KBM-7 (cell line): ENCODE data around the gene FNDC1.
"Not testable (repeated sequence)": the region's sequence is repeated elsewhere in the genome, so short reads cannot be mapped to it uniquely, and the experiment has no call there.

Source experiments
- DNase-seq: peaks from one replicate; pipeline ENCODE4 v3.0.0-alpha.2; 2015
- in situ Hi-C: fragments of 300-500 bp; cut with MboI; formaldehyde crosslinking; loops from 2 replicates; pipeline ENCODE4 v1.14.3; 2020; ENCODE audit warnings: low sequenced_read_pairs, low pct_unique_long_range_greater_than_20kb, mixed read lengths

FNDC1 gene

DNA sequence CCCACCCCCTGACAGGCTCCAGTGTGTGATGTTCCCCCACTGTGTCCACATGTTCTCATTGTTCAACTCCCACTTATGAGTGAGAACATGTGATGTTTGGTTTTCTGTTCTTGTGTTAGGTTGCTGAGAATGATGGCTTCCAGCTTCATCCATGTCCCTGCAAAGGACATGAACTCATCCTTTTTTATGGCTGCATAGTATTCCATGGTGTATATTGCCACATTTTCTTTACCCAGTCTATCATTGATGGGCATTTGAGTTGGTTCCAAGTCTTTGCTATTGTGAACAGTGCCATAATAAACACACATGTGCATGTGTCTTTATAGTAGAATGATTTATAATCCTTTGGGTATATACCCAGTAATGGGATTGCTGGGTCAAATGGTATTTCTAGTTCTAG lies 115.5 kb downstream of the FNDC1 start:
- DNase-seq, in situ Hi-C loops: not testable (repeated sequence)

DNA sequence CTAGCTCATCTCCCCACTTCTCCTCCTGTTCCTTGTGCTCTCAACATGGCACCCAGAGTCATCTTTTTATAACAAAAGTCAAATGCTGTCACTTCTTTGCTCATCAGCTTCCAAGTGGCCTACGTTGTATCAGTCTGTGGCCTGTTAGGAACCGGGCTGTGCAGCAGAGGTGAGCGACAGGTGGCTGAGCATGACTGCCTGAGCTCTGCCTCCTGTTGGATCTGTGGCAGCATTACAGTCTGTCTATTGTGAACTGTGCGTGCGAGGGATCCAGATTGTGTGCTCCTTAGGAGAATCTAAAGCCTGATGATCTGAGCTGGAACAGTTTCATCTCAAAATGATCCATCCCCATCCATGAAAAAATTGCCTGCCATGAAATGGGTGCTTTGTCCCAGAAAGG lies 129.6 kb downstream of the FNDC1 start:
- no peak for DNase-seq
- in situ Hi-C loops = no loop called here

DNA sequence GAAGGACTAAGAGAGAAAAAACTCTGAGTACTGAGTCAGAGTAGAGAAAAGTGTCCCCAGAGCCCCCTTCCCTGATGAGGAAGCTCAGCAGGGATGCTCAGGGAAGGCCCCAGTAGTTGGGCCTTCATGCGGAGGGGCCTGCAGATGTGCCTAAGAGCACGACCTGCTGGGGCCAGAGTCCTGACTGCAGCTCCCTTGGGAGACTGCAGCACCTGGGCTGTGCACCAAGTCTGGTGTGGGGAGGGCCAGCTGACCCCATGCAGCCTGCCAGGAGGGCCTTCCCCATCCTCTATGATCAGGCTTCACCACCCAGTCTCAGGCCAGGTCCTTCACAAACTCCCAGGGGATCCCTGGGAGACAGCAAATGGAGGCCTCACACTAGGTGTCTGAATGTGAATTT lies 130.4 kb downstream of the FNDC1 start:
- in situ Hi-C loops = no loop called here
- no peak for DNase-seq

DNA sequence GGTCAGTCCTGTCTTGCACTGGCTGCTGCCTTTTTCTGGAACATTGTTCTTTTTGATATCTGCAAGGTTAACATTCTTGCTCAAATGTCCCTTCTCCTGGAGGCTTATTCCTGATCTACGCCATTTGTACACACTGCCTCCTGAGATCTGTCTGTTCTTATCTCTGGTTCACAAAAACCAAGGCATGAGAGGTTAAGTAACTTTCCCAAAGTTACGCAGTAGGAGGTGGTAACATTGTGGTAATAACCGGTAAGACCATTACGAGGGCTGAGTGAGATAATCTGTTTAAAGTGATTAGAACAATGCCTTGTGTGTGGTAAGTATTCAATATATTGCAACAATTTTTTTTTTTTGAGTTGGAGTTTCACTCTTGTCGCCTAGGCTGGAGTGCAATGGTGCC lies 132.1 kb downstream of the FNDC1 start:
- in situ Hi-C loops = no loop called here
- no peak for DNase-seq

DNA sequence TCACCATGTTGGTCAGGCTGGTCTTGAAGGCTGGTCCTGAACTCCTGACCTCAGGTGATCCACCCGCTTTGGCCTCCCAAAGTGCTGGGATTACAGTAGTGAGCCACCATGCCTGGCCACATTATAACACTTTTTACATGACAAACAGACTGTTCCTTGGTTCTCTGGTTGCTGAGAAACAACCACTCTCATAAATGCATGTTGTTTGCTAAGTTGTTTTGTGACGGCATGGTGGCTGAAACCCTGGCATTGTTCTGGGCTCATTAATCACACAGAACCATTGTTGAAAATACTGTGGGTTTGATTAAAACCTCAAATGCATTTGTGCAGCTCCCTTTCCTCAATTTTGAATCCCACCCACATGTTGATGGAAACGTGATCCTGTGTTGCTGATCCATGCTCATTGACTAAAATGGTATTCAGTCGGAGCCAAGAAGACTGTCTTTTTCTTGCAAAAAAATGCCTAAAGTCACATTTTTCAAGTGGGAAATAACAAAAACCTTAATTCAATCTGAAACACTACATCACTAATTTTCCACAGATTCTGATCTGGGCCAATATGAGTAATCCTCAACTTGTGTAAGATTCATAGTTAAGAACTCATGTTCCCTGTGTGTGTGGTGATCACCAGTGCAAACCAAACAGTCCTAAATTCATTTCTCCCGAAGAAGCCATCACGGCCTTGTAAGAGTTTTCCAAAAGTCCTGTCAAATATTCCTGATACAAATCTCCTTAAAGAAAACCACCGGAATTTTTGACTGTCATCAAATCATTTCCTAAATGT lies 132.8 kb downstream of the FNDC1 start:
- in situ Hi-C loops = no loop called here
- DNase-seq = no peak

DNA sequence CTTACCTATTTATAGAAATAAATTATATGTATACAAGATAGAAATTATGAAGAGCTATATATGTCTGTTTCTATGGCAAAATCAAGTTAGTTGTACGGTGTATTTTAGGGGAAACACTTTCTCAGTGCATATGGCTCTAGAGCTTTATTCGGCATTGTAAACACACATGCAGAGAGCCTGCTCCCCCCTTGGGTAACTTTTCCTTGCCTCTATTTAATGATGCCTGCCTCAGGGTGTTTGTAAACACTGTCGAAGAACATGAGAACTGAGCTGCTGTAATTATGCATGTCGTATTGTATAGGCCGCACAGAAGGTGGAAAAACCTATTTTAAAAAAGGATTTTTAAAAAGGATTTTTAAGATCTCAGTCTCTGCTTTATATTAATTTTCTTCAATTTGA lies 133.4 kb downstream of the FNDC1 start:
- in situ Hi-C loops = no loop called here
- no peak for DNase-seq

DNA sequence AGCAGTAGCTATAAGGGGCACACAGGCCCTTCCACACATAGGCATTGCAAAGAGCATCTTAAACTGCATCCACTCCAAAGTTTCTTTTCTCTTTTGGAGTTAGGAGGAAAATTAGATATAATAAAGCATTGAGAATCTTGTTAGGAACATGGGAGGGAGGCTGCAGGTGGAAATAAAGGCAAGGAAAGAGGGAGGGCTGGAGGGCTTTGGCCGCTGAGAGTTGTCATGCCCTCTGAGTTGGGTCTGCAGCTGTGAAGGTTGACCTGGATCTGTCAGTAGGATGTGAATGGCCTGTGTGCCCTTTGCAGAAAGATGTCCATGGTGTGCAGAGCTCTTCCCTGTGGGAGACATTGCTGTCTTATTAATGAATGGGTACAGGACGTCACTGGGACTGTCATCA lies 134.0 kb downstream of the FNDC1 start:
- in situ Hi-C loops = no loop called here
- DNase-seq = no peak

DNA sequence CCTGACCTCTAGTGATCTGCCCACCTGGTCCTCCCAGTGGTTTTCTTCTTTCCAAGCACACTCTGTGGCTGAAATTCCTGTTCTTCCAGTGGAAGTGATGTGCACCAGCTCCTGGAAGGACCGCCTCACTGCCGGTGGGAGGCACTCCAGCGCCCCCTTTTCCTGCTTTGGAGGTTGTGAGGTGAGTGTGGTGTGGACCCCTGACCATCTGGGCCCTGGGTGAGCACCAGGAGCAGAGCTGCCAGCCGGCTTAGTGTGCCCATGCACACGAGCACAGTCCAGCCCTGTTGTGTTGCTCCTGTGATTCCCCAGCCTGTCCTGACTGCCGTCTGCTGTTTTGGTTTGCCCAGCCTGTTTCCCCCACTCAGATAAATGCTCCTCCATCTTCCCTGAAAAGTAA lies 134.6 kb downstream of the FNDC1 start:
- no peak for DNase-seq
- in situ Hi-C loops = no loop called here

DNA sequence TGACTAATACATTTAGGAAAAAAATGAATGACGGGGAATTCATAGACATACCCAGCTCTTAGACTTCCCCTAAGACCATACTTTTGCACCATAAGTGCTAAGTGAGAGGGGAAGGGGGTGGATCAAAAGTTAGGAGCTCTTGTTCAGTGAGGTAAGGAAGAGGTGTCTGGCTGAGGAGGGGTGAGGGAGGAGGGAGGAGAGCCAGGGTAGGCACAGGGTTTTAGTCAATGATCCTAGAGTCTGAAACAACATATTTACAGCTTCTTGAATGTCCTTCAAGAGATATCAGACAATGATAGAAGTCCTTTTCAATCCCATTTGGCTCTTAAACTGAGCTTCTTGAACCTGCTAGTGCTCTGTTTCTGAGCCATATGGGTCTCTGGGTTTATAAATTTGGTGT lies 135.4 kb downstream of the FNDC1 start:
- no peak for DNase-seq
- in situ Hi-C loops = no loop called here

DNA sequence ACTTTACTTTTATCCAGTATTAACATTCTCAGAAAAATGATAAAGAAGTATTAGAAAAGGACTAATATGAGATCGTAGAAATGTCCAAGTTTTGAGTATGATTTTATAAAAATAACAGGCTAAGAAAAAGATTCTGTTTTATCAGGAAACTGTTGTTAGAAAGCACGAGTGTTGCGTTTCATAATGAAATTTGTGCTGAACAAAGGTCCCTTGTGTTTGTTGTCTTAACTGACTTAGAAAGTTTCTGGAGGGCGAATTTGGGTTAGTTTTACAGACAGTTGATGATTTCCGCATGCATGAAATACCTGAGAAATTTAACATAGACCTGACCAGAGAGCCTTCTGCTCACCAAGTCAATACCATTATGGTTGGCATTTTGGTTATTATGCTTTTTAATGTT lies 136.0 kb downstream of the FNDC1 start:
- in situ Hi-C loops = no loop called here
- DNase-seq = no peak

DNA sequence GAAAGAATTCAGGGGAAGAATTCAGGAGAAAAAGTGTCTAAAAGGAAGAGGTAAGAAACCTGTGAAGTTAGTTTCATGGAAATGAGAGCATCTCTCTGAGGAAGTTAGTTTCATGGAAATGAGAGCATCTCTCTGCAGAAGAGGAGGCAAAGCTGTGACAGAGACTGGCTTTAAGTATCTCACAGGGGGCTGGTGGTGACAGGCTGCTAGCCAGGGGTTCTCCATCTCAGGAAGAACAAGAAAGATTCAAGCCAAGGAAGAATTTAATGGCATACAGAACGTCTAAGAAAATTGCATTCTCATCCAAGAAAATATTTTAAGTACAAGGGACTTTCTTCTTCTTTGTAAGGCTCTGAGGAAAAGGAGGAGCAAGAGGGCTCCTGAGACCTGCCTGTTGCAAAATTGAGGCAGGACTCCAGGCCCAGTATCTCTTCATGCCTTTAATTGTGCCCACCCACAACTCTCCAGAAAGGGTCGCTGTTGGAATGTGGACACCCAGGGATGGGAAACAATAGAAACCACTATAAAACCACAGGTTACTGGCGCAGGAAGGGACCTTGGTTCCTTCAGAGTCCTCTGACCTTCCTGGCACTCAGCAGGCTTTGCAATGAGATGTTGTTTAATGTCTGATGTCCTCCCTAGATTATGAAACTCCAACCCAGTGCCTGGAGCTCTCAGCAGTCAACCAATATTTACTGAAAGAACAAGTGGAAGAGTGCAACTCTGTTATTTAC lies 136.8 kb downstream of the FNDC1 start:
- in situ Hi-C loops = no loop called here
- DNase-seq = no peak

DNA sequence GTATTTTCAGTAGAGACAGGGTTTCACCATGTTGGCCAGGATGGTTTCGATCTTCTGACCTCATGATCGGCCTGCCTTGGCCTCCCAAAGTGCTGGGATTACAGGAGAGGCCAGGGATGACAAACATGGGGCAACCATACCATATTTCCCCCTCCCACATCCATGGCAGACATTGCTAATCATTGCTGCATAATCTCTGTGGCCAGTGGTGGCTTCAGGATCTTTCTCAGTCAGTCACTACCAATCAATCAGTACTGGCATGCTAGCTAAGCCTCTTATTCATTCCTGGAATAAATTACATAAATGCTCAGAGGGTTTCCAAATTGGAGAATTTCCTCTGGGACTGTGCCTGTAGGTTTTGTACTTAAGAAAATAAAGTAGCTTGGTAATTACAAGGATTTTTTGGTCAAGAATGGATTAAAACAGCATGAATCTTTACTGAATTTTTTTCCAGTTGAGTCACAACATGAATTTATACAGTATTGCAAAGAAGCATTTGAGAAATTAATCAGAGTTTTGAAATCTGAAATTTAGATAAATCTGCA lies 138.1 kb downstream of the FNDC1 start:
- in situ Hi-C loops = no loop called here
- DNase-seq = no peak

DNA sequence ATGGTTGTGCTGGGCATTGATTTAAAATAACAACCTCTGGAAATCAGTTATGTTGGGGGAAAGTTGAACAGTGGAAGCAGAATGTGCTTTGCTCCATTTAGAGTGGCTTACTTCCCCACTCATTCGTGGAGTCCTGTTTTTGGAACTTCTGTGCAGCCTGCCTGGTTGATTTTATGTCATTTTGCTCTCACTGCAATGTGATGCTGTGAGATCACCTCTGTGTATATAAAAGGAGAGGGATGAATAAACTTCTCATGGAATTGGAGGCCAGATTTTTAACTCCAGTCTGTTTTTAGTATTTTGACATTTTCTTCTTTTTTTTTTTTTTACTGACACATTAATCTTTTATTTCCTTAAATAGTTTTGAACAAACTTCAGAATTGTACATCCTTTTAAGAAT lies 139.0 kb downstream of the FNDC1 start:
- in situ Hi-C loops = no loop called here
- no peak for DNase-seq

DNA sequence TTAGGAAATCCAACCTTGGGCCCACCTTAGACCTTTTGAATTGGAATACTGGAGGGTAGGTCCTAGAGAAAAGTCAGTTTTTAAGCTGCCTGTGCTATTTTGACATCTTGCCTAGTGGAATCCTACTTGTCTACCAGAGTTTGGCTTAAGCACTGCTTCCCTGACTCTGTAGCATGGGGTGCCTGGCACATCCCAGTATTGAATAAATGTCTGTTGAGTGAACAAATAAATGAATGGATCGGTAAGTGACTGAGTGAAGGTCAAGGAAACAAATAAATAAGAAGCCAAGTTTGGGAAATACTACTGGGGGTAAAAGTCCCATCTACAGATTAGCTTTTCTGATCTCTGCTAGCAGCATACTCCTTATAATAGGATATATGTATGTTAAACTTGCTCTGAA lies 140.5 kb downstream of the FNDC1 start:
- in situ Hi-C loops = no loop called here

DNA sequence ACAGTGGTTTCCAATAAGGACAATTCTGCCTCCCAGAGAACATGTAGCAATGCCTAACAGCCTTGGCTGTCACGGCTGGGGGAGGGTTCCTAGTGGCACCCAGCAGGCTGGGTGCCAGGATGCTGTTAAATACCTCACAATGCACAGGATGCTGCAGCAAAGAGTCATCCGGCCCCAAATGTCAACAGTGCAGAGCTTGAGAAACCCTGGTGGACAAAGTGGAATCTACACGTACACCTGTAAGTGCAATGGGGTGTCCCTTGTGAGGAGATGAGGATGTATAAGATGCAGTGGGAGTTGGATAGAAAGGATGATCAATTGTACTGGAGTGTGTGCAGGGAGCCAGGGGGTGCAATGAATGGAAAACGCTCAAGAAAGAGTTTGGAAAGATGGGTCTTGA lies 142.4 kb downstream of the FNDC1 start:
- DNase-seq = no peak
- in situ Hi-C loops = no loop called here

More for the DNA sequence above, 140.5 kb downstream of the FNDC1 start:
- DNase-seq = no peak

DNA sequence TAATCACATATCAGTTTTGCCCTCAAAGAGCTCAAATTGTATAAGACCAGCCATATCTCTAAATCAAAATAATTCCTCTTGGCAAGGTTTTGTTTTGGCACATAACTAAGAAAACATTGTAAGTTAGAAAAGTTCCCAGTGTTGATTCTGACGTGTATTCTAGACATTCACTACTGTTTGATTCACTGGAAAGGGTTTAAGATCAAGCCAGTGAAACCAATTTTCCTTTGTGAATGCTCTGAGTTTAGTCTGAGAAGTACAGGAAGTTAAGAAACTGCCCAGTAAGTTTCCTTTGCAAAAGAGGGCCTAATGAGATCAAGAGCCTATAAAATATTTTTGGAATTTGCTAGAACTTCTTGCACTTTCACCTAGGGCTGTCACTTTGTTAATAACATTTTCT lies 143.0 kb downstream of the FNDC1 start:
- in situ Hi-C loops = no loop called here
- DNase-seq = no peak

DNA sequence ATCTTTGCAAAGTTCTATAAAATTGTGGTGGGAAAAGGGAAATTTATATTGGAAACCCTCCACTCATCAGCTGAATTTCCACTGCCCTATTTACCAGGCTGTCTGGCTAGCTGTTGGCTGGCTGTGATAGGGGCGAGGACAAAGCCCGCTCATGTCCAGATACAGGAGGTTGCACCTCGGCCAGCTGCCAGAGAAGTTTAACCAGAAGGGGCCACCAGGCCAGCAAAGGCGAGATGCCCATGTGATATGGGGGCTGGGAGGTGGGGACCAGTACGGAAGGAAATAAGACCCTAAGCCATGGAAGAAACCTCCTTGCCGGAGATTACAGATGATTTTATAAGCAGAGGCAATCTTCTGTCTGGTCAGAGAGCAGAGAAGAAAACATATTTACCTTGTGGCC lies 143.8 kb downstream of the FNDC1 start:
- in situ Hi-C loops = no loop called here
- no peak for DNase-seq

DNA sequence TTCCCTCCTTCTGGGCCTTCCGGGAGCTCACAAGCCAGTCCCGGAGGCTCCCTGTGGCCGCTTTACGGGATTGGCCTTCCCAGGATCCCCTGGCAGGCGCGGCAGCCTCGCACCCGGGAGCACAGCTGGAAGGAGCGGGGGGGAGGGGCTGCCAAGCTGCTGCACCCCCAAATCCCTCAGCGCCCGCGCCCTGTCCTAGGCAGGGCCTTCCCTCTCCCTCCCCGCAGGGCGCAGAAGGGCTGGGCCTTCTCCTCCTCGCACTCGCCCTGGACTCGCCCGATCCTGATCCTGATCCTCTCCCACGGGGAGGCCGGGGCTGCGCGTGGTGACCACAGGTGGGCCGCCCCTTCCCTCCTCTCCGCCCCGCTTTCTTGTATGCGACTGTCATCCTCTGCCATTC lies 146.4 kb downstream of the FNDC1 start:
- in situ Hi-C loops = no loop called here
- DNase-seq = no peak

DNA sequence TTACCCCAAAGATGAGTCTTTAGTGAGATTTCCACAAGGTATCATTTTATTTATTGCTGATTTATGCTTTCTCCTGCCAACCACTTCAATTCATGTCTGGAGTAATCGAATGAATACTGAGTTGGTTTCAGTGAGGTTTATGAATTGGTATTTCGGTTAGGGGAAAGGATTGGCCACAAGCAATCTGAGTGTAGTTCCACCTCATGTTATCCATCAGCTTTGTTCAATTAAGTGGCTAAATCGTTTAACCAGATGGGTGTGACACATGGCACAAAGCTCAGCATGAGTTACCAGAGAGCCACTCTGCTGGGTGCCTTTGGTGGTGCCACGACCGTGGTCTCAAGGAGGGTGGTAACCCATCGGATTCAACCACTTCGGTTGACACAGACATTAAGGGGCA lies 148.2 kb downstream of the FNDC1 start:
- in situ Hi-C loops = no loop called here
- no peak for DNase-seq

DNA sequence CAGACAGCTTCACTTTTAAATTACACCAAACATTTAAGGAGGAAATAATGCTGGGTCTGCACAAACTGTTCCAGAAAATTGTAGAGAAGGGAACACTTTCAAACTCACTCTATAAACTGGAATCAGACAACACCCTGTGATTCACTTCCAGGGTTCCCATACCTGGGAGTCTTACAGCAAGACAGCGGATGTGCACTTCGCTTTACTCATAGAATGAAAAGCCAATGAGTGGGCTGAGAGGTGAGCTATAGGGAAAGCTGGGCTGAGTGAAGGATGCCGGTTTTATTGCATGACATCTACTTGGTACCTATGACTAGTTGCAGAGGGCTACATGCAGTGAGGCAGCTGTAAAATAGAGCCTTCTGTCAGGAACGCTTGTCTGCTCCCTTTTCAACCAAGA lies 152.1 kb downstream of the FNDC1 start:
- in situ Hi-C loops = no loop called here
- no peak for DNase-seq
